Stimulated activated CD8-positive, alpha-beta memory T cell treated with anti-CD3 and anti-CD28 coated beads, Interleukin-7, amount 100 ng/mL, for 48 hours (primary cell): ENCODE results near the gene ALDH1A3.

Experiments
- DNase-seq, 2 donors: peaks; one replicate each; pipeline ENCODE4 v3.0.0-alpha.2; 2020; ENCODE audit warnings: low read depth in 1 of 2; ENCODE audit errors: extremely low read depth in 1 of 2

ALDH1A3 gene

DNA sequence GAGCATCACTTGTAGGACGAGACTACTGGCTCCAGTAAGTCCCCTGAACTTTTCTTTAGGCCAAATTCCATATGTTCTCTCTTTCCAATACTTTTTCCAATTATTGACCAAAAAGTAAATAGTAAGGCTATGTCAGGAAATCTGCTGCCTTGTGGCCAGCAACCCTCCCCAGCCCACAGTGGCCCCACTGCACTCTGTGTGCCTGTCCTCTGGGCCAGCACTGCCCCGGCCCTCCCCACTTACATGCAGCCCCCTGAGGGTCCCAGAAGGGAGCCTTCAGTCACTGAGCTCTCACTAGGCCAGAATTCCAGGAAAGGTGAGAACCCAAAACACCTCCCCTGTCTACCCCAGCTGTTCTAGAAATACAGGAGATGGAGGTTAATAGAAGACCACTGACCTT, 21.3 kb upstream of the ALDH1A3 start:
- no peak for DNase-seq

DNA sequence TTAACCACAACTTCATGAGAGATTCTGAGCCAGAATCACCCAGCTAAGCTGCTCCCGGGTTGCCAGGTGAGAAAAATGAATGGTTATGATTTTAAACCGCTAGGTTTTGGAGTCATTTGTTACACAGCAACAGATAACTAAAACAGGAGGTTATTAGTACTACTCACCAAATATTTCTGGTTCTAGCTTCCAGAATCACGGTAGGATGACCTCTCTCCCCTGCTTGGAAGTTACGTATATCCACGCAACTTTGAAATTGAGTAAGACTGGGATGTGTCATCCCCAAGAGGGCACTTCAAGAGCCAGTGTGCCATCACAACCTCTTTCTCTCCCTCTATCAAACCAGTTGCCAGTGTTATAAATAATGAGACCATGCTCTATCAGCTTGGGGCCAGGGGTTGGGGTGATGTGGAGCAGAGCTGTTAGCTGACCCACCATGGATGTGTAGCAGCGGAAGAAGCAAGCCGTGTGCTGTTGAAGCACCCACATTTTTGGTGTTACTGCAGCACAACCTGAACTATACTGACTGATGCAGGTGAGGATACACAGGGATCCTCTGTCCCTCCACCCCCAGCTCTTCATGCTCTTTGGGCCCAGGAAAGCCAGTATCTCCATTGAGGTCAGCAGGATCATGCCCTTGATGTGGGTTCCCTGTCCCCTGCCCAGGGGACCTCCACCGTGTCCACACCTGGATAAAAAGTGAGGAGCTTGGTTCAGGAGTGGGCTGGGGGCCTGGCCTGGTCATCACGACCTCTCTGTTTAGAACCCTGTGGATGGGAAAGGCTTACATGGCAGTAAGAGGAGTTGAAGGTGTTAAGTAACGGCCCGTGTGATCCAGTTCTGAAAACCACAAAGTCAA, 19.4 kb upstream of the ALDH1A3 start:
- no peak for DNase-seq

DNA sequence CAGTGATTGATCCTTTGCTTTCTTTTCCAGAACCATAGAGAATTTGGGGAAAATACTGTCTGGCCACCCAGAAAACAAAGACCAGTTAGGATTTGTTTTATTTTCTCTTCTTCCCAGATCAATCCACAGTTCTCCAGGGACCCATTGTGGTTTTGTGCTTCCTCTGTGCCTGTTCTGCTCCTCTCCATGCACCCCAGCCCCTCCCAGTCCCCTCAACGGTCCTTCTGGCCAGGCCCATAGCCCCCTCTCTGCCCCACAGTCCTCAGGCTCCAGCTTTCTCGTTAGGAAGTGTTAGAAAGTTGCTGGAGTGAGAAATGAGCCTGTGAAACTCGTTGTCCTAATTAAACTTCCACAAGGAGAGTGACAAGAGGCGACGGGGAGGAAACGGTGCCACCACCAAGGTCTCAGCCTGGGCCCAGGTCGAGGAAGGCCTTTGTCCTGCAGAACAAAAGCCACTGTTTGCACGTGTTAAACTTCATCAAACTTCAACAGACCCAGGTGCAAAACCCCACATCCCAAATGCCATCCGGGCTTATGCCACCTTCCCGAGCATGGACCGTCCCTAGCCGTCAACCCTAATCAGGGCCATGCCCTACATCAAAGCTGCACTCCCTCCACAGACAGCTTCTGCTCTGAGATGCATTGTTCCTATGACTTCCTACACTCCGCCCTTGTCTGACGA, 18.7 kb upstream of the ALDH1A3 start:
- DNase-seq: no peak

DNA sequence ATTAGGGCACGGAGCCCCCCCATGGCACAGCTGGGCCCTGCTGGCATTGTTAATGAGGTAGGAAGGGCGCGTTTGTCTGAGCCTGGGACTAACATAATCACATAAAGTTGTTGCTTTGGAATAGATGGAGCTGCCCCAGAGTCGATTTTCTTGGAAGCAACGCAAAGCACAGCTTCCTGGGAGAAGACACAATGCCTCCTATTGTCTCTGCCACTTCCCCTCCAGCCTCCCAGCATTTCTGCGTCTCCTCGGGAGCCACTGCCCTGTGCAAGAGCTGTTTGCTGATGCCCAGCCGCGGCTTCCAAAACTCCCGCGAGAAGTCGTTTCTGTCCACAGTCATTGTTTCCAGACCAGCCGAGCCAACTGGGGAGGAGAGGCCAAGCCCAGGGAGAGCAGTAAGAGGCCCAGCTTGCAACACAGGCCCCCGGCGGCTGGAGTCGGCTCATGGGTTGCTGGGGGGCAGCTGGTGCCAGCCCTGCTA, 18.1 kb upstream of the ALDH1A3 start:
- DNase-seq: no peak

DNA sequence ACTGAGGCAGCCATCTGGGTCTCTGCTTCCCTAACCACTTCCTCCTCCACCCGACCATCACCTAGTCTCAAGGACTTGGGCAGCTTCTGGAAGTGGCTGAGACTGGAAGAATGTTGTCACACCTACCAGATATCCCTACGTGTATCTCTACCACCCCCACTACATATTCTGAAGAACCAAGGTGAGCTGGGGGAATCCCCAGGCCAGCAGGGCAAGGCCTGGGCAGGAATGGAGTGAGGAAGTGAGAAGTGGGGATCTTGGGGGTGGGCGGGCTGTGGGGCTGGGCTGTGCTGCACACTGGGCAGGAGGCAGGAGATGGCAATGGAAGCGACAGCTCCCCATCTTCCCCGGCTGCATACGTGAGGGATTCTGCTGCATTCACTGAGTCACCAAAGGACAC, 17.5 kb upstream of the ALDH1A3 start:
- no peak for DNase-seq

DNA sequence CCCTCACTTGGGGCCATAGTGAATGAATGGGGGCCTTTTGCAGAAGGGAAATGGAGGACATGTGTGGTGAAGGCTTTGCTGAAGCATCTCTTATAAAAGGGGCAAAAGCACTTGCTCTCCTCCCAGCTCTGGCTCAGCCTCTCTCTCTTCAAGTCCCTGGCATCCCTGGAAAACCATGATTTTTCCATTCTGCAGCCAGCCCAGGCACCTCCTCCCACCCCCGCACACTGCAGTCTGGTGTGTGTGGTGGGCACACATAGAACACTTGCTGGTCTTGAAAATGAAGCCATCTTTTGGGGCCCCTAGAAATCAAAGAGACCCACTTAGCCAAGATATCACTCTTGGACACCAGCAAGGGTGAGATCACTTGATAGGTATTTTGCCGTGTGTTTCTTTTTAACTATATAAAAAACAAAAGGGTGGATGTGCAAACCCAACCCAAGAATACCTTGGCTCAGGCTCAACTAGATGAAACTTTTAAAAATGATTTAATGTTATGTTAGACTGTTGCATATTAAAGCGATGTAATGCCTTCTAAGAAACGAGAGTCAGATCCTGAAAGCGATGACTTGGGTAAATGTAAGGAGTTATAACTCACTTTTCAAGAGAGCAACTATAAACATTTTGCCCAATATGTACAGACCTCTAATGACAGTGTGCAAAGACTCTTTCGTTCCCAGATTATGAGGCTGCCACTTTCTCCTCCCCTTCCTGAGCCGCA, 16.4 kb upstream of the ALDH1A3 start:
- DNase-seq: no peak

DNA sequence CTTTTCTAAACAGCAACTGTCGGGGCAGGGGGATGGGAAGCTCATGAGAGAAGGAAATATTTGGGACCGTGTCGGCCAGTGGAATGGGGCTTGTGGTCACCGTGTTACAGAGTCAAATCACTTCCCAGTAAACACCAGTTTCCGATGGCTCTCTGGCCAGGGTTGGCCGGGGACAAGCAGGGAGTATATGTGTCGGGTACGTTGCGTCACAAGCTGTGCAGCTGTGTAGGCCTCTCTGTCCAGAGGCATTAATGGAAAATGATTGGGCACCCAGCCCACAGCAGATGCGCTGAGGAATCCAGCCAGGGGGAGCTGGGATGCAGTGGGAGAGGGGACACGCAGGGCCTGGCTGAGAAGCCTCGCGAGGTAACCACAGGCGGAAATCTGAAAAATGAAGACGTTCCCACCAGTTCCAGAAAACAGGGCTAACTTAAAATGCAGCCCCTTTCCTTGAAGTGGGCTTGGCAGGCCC, 15.8 kb upstream of the ALDH1A3 start:
- DNase-seq: no peak

DNA sequence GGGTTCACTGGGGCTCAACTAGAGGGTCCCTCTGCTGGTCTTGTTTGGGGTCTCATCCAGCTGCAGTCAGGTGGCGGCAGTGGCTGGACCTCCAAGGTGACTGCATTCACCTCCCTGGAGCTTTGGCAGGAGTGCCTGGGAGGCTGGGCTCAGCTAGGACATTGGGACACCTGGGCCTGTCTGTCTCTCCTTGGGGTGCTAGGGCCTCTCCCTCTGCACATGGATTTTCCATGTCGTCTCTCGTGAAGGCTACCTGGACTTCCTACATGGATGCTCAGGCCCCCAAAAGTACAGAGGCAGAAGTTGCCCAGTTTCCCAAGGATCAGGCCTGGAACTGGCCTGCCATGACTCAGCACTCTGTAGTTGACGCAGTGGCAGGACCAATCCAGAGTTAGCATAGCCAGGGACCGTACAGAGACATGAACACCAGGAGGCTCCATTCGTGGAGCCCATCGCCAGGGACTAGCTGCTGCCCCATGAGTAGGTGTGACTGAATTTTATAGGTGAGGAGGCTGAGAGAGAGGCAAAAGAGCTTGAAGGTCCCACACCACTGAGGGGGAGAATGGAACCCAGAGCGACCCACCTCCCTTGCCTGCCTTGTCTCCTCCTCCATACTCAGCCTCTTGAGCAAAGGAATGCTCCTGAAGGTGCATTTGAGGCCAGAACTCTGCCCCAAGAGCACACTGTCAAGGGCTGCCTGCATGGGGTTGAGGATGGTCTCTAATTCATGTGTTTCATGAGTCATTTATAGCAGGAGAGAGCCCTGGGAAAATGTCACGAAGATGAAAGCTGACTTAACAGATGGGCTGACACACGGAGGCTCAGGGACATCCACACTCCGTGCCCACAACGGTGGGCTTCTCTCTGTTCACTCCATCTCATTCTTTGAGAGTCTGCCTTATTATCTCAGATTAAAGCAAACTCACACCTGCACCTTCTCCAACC, 13.0 kb upstream of the ALDH1A3 start:
- DNase-seq: no peak

DNA sequence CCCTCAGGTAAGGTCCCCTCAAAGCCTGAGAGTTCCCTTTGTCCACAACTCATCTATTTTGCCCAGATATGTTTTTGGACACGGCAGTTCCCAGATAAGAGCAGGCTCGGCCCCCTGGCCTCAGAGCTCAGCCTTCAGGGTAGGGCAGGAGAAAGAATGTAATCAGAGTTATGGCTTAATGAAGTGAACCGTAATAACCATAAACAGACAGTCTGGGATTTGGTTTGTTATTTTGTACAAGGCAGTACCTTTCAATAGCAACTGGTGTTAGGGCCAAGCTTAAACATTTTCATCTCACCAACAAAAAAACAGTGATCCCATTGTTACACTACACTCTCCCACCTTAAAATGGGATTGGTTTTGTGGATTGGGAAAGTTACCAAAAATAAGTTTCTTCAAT, 12.2 kb upstream of the ALDH1A3 start:
- no peak for DNase-seq

DNA sequence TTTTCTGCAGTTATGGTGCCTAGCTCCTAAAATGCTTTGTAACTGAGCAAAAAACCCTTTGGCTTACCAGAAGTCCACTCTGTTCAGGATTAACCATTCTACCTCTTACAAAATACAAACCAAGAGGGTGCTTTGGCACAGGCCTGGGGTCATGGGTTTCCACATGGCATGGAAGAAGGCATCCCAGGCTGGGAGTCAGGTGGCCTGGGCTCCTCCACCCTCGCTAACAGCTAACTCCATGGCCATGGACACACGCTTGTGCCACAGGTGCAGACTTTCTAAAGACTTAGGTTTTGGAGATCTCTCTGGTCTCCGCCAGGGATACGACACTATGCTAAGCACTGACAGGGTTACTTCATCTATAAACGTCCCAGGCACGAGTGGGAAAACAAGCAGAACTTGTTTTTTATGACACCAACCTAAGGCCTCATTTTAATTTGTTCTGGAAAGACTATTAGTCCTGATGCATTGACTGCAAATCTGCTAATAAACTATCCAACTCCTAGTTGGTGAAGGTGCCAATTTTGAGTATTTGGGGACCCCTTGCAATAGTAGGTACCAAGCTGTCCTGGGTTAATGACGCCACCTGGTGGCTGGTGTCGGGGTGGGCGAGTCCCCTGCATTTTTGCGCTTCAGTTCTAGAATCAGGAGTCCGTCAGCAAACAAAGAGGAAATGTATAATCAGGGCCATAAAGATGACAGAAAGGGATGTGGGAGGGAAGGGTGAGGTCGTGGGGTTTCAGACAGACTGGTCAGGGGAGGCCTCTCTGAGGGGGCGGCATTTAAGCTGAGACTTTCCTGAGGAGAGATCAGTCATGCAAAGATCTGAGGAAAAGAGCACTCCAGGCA, 10.3 kb upstream of the ALDH1A3 start:
- DNase-seq: no peak

DNA sequence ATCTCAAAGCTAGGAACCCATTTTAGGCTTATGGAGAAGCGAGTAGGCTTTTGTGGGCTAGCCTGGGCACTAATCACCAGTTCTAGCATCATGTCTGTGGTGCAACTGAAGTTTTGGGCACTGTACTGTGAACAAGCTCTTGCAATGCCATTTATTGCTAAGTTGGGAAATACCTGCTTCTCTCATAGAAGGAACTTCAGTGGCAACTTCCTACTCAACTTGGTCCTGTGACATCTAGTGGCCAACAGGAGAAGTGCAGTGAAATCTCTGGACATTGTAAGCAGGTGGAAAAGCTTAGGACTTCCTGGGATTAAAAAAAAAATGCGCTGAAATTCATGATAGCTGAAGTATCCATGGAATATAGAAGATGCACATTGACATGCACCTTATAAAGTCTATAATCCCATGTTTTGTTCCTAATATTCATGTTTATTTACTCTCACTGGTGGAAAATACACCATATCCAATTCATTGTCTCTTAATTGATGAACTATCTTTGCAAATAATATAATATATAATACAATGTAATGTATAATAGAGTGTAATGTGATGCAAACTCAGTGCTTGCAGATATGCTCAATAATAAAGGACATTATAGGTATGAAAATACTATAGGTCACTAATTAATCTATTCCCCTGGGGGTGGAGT, 6.5 kb upstream of the ALDH1A3 start:
- no peak for DNase-seq

DNA sequence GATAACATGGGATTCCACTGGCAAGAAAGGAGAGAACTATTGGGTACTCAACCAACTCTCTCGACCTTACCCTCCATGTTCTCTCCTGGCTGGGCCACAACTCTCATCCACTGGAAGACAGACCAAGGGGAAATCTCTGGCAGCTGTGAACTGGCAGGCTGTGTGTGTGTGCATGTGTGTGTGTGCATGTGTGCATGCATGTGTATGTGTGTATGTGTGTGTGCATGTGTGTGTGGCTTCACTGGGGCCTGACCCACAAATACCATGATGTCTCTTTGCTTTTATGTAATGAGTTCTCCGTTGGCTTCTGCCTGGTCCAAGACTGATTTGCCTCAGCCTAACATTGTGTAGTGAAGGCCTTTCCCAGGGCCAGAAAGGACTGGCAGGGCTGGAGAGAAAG, 4.1 kb upstream of the ALDH1A3 start:
- DNase-seq: no peak

DNA sequence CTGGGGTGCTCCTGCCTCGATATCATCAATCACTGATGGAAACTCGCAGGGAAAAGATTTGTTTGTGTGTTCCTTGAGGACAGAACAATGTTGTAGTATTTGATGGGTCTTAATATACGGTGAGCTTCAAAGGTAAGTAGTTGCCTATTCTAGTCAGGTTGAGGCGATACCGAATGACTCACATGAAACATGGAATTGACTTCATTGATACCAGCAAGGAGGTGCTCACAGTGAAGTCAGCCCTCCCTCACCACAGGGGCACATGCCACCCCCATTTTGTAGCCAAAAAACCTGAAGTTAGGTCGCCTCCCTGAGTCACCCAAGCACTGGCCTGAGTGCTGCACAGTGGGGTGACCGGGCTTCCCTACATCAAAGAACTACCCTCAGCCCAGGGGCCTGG, 3.7 kb upstream of the ALDH1A3 start:
- DNase-seq: no peak

DNA sequence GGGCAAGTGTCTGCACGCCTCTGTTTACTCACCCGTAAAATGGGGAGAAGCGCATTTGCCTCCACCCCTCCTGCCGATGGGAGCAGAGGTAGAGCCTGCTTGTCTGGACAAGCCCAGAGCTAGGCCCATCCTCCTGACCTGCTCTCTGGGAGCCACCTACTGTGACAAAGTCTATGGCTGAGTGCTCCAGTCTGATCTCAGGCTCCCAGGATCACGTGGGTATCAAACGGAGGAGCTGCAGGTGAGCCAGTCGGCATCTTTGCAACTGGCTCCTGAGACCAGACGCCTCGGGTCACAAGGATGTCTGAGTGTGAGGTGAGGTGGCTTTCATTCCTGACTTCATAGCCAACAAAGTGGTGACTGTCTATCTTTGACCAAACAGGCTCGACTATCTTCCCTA, 2.1 kb upstream of the ALDH1A3 start:
- no peak for DNase-seq

DNA sequence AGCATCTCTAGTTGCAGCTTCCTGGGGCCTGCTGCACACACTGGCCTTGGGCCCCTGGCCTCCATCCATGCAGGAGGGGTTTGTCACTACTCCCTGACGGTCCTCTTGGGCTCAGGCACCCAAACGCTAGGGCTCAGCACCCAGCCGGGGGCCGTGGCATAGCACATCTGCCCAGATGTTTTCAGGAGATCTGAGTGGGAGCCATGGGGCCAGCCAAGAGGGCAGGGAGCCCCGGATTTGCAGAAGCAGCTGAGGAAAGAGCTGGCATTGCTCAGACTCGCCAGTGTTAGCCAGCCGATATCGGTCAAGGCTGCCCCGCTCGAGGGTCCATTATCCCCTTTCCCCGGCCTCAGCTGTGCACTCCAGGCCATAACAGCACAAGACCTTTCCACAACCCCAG, 1.5 kb upstream of the ALDH1A3 start:
- no peak for DNase-seq

DNA sequence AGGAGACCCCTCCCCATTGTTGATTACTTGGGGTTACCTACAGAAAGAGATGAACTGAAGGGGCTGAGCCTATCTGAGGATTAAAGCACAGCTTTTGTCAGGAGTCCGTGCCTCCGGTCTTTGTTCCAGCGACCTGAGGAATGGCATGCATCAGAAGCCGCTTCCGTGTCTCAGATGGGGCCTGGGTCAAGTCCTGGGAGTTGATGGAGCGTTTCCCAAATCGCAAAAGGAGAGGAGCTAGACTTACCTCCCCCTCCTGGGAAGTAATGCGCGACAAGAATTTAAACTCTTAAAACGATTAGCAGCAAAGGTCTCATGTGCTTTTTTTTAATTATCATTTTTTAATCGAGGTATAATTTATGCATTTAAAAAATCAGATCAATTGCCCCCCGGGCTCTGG, 983 bp upstream of the ALDH1A3 start:
- no peak for DNase-seq

DNA sequence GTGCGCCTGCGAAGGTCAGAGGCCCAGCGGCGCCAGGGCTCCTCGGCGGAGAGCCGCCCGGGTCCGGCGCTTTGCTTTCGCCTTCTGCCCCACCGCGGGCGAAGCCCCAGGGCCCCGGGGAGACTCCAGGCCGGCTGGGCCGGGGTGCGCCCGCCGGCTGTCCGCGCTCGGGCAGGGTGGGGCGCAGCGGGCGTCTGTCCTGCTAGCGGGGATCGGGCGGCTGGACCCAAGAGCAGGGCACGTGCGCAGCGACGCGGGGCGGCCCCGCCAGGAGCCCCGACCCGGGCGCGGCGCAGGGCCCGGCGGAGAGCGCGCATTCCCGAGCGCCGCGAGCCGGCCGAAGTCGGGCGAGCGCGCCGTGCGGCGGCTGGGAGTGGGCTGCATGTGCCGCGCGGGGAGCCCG, 569 bp upstream of the ALDH1A3 start:
- DNase-seq: no peak

DNA sequence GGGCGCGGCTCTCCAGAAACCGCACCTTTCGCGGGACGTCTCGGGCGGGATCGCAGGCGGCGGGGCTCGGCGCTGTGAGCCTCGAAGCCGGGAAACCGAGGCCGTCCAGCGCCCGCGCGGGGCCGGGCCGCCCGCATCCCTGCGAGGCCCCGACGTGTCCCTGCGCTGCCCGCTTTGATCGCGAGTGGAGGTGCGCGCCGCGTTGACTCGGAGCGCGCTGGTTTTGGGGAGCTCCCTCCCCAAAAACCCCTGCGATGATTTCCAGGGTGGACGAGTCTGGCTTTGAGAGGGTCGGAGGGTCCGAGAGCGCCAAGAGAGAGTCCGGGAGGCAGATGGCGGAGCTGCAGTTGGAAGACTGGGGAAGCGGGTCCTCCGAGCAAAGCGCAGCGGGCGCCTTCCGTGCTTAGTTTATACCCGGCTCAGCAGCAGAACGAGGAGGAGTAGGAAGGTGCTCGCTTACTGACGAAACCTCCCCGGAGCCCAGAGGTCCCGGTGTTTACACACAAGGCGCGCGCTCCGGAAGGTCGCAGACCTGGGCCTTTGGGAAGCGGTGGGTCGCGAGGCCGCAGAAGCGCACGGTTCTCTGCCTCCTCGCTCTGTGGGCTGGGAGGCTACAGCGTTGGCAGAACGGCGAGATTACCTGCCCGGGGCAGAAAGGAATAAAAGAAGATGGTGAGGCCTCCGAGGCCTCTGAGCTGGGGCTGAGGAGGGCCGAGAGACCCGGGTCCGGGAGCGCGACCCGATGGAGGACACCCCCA, 687 bp downstream of the ALDH1A3 start:
- no peak for DNase-seq
